Measurements from ENCODE around the gene ATP5F1C. TPM values are rescaled to one million over a fixed set of nuclear protein-coding genes. Genes with fewer than 3 reads are reported as not detected.

The ATP5F1C gene
- total and polyA plus RNA-seq, 8 donors, result 177 to 280 (median 256) TPM

GRCh38 chr10:7794251-7795026 is 6.5 kb downstream of the ATP5F1C start:
- intact Hi-C loops (cut with DNase I), result no loop called here
- H3K36me3 ChIP-seq, result peaks cover 0 to 35% of the 10 kb centered on the region in 2 donors
- ATAC-seq, result no peak

GRCh38 chr10:7795605-7796004 is 7.6 kb downstream of the ATP5F1C start:
- intact Hi-C loops (cut with DNase I), result no loop called here
- Histone ChIP-seq H3K36me3 (peaks cover 0 to 47% of the 10 kb centered on the region in 2 donors), H3K27me3 (no peaks in the 10 kb centered on the region), H3K9me3 (no peaks in the 10 kb centered on the region), H3K4me3 (no peak overlapping the region), H3K27ac (no peak overlapping the region), H3K4me1 (peaks cover 3 to 43% of the 10 kb centered on the region in 2 donors)
- peak in 1 of 4 donors; percentile 32 for DNase-seq
- peak; percentile 92 for ATAC-seq
- no peak for TF ChIP-seq CTCF (IDR thresholded peaks at IDR 0.05)

More at GRCh38 chr10:7794251-7795026, 6.5 kb downstream of the ATP5F1C start:
- H3K4me3 ChIP-seq, result no peak overlapping the region
- no peaks in the 10 kb centered on the region for H3K27me3 ChIP-seq
- peaks cover 7 to 55% of the 10 kb centered on the region in 2 donors for H3K4me1 ChIP-seq
- no peak overlapping the region for H3K27ac ChIP-seq
- DNase-seq, result no peak
- no peaks in the 10 kb centered on the region for H3K9me3 ChIP-seq
- no peak for TF ChIP-seq CTCF (IDR thresholded peaks at IDR 0.05)

GRCh38 chr10:7797582-7797981 is 9.6 kb downstream of the ATP5F1C start:
- intact Hi-C loops (cut with DNase I), result no loop called here
- Histone ChIP-seq H3K4me3 (no peak overlapping the region), H3K9me3 (no peaks in the 10 kb centered on the region), H3K27ac (no peak overlapping the region), H3K4me1 (peaks cover 3 to 25% of the 10 kb centered on the region in 2 donors), H3K36me3 (peaks cover 0 to 60% of the 10 kb centered on the region in 2 donors), H3K27me3 (no peaks in the 10 kb centered on the region)
- ATAC-seq, result peak; percentile 71
- peak in 1 of 4 donors; percentile 43 for DNase-seq
- TF ChIP-seq CTCF (IDR thresholded peaks at IDR 0.05), result no peak

- DNase-seq, result no peak
- H3K4me3 ChIP-seq, result no peak overlapping the region
- no peak for ATAC-seq
- intact Hi-C loops (cut with DNase I), result no loop called here
- TF ChIP-seq CTCF (IDR thresholded peaks at IDR 0.05), result no peak
- no peaks in the 10 kb centered on the region for H3K9me3 ChIP-seq
- H3K36me3 ChIP-seq, result peaks cover 0 to 100% of the 10 kb centered on the region in 2 donors
- no peak overlapping the region for H3K27ac ChIP-seq
- H3K4me1 ChIP-seq, result peaks cover 0 to under 1% of the 10 kb centered on the region in 2 donors
- H3K27me3 ChIP-seq, result no peaks in the 10 kb centered on the region
These were observed 14.6 kb downstream of the ATP5F1C start for GRCh38 chr10:7802606-7803005.

- Histone ChIP-seq H3K36me3 (peaks cover 0 to 96% of the 10 kb centered on the region in 2 donors), H3K27me3 (no peaks in the 10 kb centered on the region), H3K9me3 (no peaks in the 10 kb centered on the region), H3K4me3 (no peak overlapping the region), H3K4me1 (no peaks in the 10 kb centered on the region), H3K27ac (no peak overlapping the region)
- DNase-seq (no peak), ATAC-seq (no peak)
- intact Hi-C loops (cut with DNase I), result no loop called here
- no peak for TF ChIP-seq CTCF (IDR thresholded peaks at IDR 0.05)
These were observed 16.2 kb downstream of the ATP5F1C start for GRCh38 chr10:7804216-7804615.
